Measurements from ENCODE around the gene CTDSP2. TPM values are rescaled to one million over a fixed set of nuclear protein-coding genes. Genes with fewer than 3 reads are reported as not detected.

CTDSP2 gene
- polyA plus RNA-seq, 2 of the 4 experiments (the other 2 are of a cell fraction) = 31.3 to 87.7 TPM

GRCh38 chr12:57849035-57849434 is 2.5 kb upstream of the CTDSP2 start (continued):
- no peak for TF ChIP-seq REST (IDR thresholded peaks at IDR 0.05)

GRCh38 chr12:57848208-57848607 is 1.7 kb upstream of the CTDSP2 start:
- ATAC-seq = no peak
- ChIA-PET CTCF (interaction anchor here (1.2 to 12.2 kb wide), 5 partner anchors 16 to 58 kb away, joined by 3 to 122 read pairs (median 7); no protein-coding TSS in a partner anchor), POLR2A (interaction anchor here (0.7 to 5.4 kb wide), 3 partner anchors 17 to 47 kb away, joined by 3 to 77 read pairs (median 69); no protein-coding TSS in a partner anchor)

More at GRCh38 chr12:57848208-57848607, 1.7 kb upstream of the CTDSP2 start:
- no peak for FAIRE-seq
- no peaks in the 10 kb centered on the region for H3K9me3 ChIP-seq
- WGBS (ENCODE audit: missing lambda C conversion rate) = 87% methylated on average over 3 of the region's 3 CpGs
- H3K4me1 ChIP-seq = peaks cover 25% of the 10 kb centered on the region
- no peak overlapping the region for H3K27ac ChIP-seq
- no peak for TF ChIP-seq REST (IDR thresholded peaks at IDR 0.05)
- no peak for TF ChIP-seq RAD21 (conservative IDR thresholded peaks at IDR 0.05 in 1 of 2, IDR thresholded peaks at IDR 0.05 in 1 of 2)
- TF ChIP-seq ZC3H11A (IDR thresholded peaks at IDR 0.05) = no peak
- TF ChIP-seq POLR2A (IDR thresholded peaks at IDR 0.05; ENCODE audit: low read length) = no peak
- TF ChIP-seq RARB (CRISPR knock-in tag; IDR thresholded peaks at IDR 0.05) = no peak
- no peak for TF ChIP-seq BHLHE40 (IDR thresholded peaks at IDR 0.05; ENCODE audit: low read depth, low read length)
- TF ChIP-seq MAFK (IDR thresholded peaks at IDR 0.05; ENCODE audit: partially characterized antibody) = no peak
- no peak for TF ChIP-seq CBX8 (IDR thresholded peaks at IDR 0.05)
- no peak for TF ChIP-seq EP300 (IDR thresholded peaks at IDR 0.05)
- TF ChIP-seq SMC3 (IDR thresholded peaks at IDR 0.05) = no peak
- TF ChIP-seq TFCP2L1 (CRISPR knock-in tag; IDR thresholded peaks at IDR 0.05) = no peak
- TF ChIP-seq TP53 (CRISPR knock-in tag; IDR thresholded peaks at IDR 0.05) = no peak
- no peak for TF ChIP-seq USF2 (IDR thresholded peaks at IDR 0.05)
- TF ChIP-seq PHF8 (IDR thresholded peaks at IDR 0.05; ENCODE audit: borderline replicate concordance, low read depth) = no peak
- no peak for TF ChIP-seq PBX3 (IDR thresholded peaks at IDR 0.05)
- H3K4me3 ChIP-seq = no peak overlapping the region
- no peak for DNase-seq (ENCODE audit: low read depth in 1 of 2, low spot score in 1 of 2)
- no peak overlapping the region for H3K4me2 ChIP-seq
